OCI-LY1 (cell line): Measurements from ENCODE around the gene ESPNL.

Source experiments
- CTCF ChIP-seq: fragments of 200-600 bp; sonication (generic), shearing (Covaris generic); IDR thresholded peaks from 2 replicates; pipeline ENCODE4 v1.5.1; 2017; ENCODE audit warnings: mild to moderate bottlenecking, antibody characterized with exemption, low read length, moderate library complexity, mixed read lengths
- EZH2 ChIP-seq: fragments of 200-600 bp; sonication (generic), shearing (Covaris generic); IDR thresholded peaks from 2 replicates; pipeline ENCODE4 v1.8.0; 2017; ENCODE audit warnings: borderline replicate concordance, mixed run types, mild to moderate bottlenecking, antibody characterized with exemption, low read length, moderate library complexity, mixed read lengths

- TF ChIP-seq CTCF: no peak
- TF ChIP-seq EZH2: no peak
Measured at GRCh38 chr2:238081561-238081960, 18.6 kb upstream of the ESPNL start.
